Measurements from ENCODE around the gene ZMYND8. TPM values are rescaled to one million over a fixed set of nuclear protein-coding genes. Genes with fewer than 3 reads are reported as not detected.
A peak's percentile ranks its signal among the peaks of the same experiment; 100 is the strongest.
"Not testable (repeated sequence)": the region's sequence is repeated elsewhere in the genome, so short reads cannot be mapped to it uniquely, and the experiment has no call there.

ZMYND8 gene
- total RNA-seq, 1 experiment from 2014 or later, result 107 TPM

GRCh38 chr20:47243532-47244305 lies 112.8 kb downstream of the ZMYND8 start:
- no peak overlapping the region for H2AFZ ChIP-seq
- TF ChIP-seq, protein P1, sequence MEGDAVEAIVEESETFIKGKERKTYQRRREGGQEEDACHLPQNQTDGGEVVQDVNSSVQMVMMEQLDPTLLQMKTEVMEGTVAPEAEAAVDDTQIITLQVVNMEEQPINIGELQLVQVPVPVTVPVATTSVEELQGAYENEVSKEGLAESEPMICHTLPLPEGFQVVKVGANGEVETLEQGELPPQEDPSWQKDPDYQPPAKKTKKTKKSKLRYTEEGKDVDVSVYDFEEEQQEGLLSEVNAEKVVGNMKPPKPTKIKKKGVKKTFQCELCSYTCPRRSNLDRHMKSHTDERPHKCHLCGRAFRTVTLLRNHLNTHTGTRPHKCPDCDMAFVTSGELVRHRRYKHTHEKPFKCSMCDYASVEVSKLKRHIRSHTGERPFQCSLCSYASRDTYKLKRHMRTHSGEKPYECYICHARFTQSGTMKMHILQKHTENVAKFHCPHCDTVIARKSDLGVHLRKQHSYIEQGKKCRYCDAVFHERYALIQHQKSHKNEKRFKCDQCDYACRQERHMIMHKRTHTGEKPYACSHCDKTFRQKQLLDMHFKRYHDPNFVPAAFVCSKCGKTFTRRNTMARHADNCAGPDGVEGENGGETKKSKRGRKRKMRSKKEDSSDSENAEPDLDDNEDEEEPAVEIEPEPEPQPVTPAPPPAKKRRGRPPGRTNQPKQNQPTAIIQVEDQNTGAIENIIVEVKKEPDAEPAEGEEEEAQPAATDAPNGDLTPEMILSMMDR (conservative IDR thresholded peaks at IDR 0.05), result no peak
- no peak for TF ChIP-seq EZH2 (IDR thresholded peaks at IDR 0.05; ENCODE audit: low read depth)
- no peak for DNase-seq
- H3K4me3 ChIP-seq, result no peak overlapping the region
- no peaks in the 10 kb centered on the region; the same call in 1 of the 2 replicates for H3K79me2 ChIP-seq (ENCODE audit: low read depth)
- H3F3A ChIP-seq (ENCODE audit: insufficient read depth, low read depth), result peaks cover 29% of the 10 kb centered on the region; the same call in 1 of the 2 replicates
- no peaks in the 10 kb centered on the region for H3K4me1 ChIP-seq (replicated peaks; ENCODE audit: insufficient read depth)
- intact Hi-C loops (cut with micrococcal nuclease; ENCODE audit: unreplicated experiment), result no loop called here
- no peaks in the 10 kb centered on the region for H3K9me2 ChIP-seq (ENCODE audit: insufficient read depth)
- 0 out of 2 replicates have a peak overlapping the region, but pooled peaks have one; percentile 3 for H3K27ac ChIP-seq
- H4K20me1 ChIP-seq (ENCODE audit: insufficient read depth), result peaks cover 59% of the 10 kb centered on the region
- ChIA-PET POLR2A (ENCODE audit: unreplicated experiment) (no interaction called here), CTCF (interaction anchor here (0.6 to 1.2 kb wide), 2 partner anchors 22 to 141 kb away, joined by 4 to 7 read pairs; no protein-coding TSS in a partner anchor)
- H3K36me3 ChIP-seq (ENCODE audit: low read depth), result peaks cover 62% of the 10 kb centered on the region
- no TSS peak for BruUV-seq (replicated peaks)
- H3K9me3 ChIP-seq (ENCODE audit: insufficient read depth, low read depth), result no peaks in the 10 kb centered on the region
- no peaks in the 10 kb centered on the region for H3K27me3 ChIP-seq (ENCODE audit: insufficient read depth, low read depth)
- H3K4me2 ChIP-seq, result no peak overlapping the region

- Histone ChIP-seq H3K9me2 (ENCODE audit: insufficient read depth) (no peaks in the 10 kb centered on the region), H4K20me1 (ENCODE audit: insufficient read depth) (peaks cover 55% of the 10 kb centered on the region), H3K27ac (no peak overlapping the region), H3F3A (ENCODE audit: insufficient read depth, low read depth) (peaks cover 23% of the 10 kb centered on the region; the same call in 1 of the 2 replicates), H3K79me2 (ENCODE audit: low read depth) (no peaks in the 10 kb centered on the region; the same call in 1 of the 2 replicates), H3K27me3 (ENCODE audit: insufficient read depth, low read depth) (no peaks in the 10 kb centered on the region), H3K4me3 (no peak overlapping the region), H2AFZ (no peak overlapping the region), H3K4me1 (replicated peaks; ENCODE audit: insufficient read depth) (no peaks in the 10 kb centered on the region), H3K36me3 (ENCODE audit: low read depth) (peaks cover 59% of the 10 kb centered on the region), H3K9me3 (ENCODE audit: insufficient read depth, low read depth) (no peaks in the 10 kb centered on the region), H3K4me2 (no peak overlapping the region)
- intact Hi-C loops (cut with micrococcal nuclease; ENCODE audit: unreplicated experiment), result no loop called here
- POLR2A ChIA-PET (ENCODE audit: unreplicated experiment), result no interaction called here
- CTCF ChIA-PET, result interaction anchor here (1.2 kb wide), 1 partner anchor 141 kb away, joined by 4 read pairs; no protein-coding TSS in a partner anchor
- DNase-seq, result no peak
- no TSS peak for BruUV-seq (replicated peaks)
- TF ChIP-seq EZH2 (IDR thresholded peaks at IDR 0.05; ENCODE audit: low read depth), result no peak
- TF ChIP-seq, protein P1 (conservative IDR thresholded peaks at IDR 0.05), result no peak
Measured at GRCh38 chr20:47243003-47243402, 113.5 kb downstream of the ZMYND8 start.

DNA sequence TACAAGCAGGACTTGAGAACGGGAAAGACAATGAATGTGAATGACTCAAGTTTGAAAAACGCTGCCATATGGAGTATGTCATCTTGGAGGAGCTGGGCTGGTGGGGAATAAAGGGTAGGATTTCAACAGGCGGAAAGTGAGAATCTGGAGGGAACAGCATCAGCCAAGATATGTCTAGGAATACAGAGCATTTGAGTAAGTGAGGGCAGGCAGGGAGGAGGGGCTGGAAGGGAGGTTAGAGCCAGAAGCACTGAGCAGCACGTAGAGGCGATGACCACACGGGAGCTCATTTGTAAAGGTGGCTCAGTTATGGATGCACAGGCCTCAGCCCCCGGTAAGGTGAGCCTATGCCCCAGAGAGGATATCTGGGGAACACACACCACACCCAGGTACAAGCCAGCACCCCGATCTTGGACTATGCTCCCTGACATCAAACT lies 115.1 kb downstream of the ZMYND8 start:
- Histone ChIP-seq H3K79me2 (ENCODE audit: low read depth) (no peaks in the 10 kb centered on the region; the same call in 1 of the 2 replicates), H3F3A (ENCODE audit: insufficient read depth, low read depth) (peaks cover 18% of the 10 kb centered on the region; the same call in 1 of the 2 replicates), H4K20me1 (ENCODE audit: insufficient read depth) (peaks cover 45% of the 10 kb centered on the region), H3K9me3 (ENCODE audit: insufficient read depth, low read depth) (no peaks in the 10 kb centered on the region), H3K27ac (no peak overlapping the region), H2AFZ (no peak overlapping the region), H3K4me2 (no peak overlapping the region), H3K36me3 (ENCODE audit: low read depth) (peaks cover 54% of the 10 kb centered on the region), H3K4me1 (replicated peaks; ENCODE audit: insufficient read depth) (no peaks in the 10 kb centered on the region), H3K4me3 (no peak overlapping the region), H3K9me2 (ENCODE audit: insufficient read depth) (no peaks in the 10 kb centered on the region), H3K27me3 (ENCODE audit: insufficient read depth, low read depth) (no peaks in the 10 kb centered on the region)
- ChIA-PET CTCF (interaction anchor here (0.7 kb wide), 2 partner anchors 889 to 1008 kb away, joined by 3 to 6 read pairs; no protein-coding TSS in a partner anchor), POLR2A (ENCODE audit: unreplicated experiment) (no interaction called here)
- intact Hi-C loops (cut with micrococcal nuclease; ENCODE audit: unreplicated experiment), result no loop called here
- no TSS peak for BruUV-seq (replicated peaks)
- TF ChIP-seq, protein P1 (conservative IDR thresholded peaks at IDR 0.05), result no peak
- TF ChIP-seq EZH2 (IDR thresholded peaks at IDR 0.05; ENCODE audit: low read depth), result no peak
- no peak for DNase-seq

GRCh38 chr20:47240096-47240495 lies 116.4 kb downstream of the ZMYND8 start:
- H3K79me2 ChIP-seq (ENCODE audit: low read depth); H3K27ac ChIP-seq; intact Hi-C loops (cut with micrococcal nuclease; ENCODE audit: unreplicated experiment); H3K27me3 ChIP-seq (ENCODE audit: insufficient read depth, low read depth); H3K4me2 ChIP-seq; BruUV-seq (replicated peaks); DNase-seq; H3K9me3 ChIP-seq (ENCODE audit: insufficient read depth, low read depth); H3K9me2 ChIP-seq (ENCODE audit: insufficient read depth); H3K4me1 ChIP-seq (replicated peaks; ENCODE audit: insufficient read depth); H3K4me3 ChIP-seq; H2AFZ ChIP-seq; CTCF ChIA-PET: not testable (repeated sequence)
- Histone ChIP-seq H3K36me3 (ENCODE audit: low read depth) (peaks cover 52% of the 10 kb centered on the region), H3F3A (ENCODE audit: insufficient read depth, low read depth) (peaks cover 29% of the 10 kb centered on the region; the same call in 1 of the 2 replicates), H4K20me1 (ENCODE audit: insufficient read depth) (peaks cover 37% of the 10 kb centered on the region)
- POLR2A ChIA-PET (ENCODE audit: unreplicated experiment), result interaction anchor here (0.7 kb wide), 1 partner anchor 361 kb away, joined by 17 read pairs; no protein-coding TSS in a partner anchor
